ENCODE results near the gene CD27. TPM values are rescaled to one million over a fixed set of nuclear protein-coding genes. Genes with fewer than 3 reads are reported as not detected.
A peak's percentile ranks its signal among the peaks of the same experiment; 100 is the strongest.

CD27 gene
- total RNA-seq, 1 donor from 2014 or later, result not detected

DNA sequence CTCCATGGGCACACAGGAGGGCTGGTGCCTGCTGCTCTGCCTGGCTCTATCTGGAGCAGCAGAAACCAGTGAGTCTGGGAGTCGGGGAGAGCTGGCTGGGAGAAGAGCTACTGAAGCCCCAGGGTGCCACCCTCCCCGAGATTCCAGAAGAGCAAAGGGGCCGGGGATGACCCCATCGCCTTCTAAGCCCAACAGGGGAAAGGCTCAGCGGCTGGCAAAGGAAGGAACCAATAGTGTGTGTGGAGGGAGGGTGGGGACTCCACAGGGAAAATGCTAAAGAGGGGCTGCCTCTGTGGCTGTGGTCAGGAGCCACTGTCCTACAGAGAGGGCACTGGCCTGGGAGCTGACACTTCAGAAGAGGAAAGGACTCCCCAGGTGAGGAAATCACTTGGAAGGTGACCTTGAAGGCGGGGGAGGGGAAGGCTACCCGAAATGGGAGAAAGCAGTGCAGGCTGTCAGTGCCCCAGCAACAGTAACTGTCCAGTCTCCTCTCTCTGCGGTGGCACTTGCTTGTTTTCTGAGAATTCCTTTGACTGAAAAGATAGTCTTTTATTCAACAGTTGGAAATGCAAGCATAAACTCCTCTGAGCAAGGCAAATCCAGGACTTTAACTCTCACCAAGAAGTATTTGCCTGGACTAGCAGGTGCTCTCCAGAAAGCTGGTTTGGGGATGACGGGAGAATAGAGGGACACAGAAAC lies 7.6 kb downstream of the CD27 start:
- no peaks in the 10 kb centered on the region for H3K9me3 Mint-ChIP-seq (ENCODE audit: low read depth)
- H3K36me3 Mint-ChIP-seq (ENCODE audit: low read depth), result peaks cover 9% of the 10 kb centered on the region
- H3K4me1 Mint-ChIP-seq (ENCODE audit: low read depth), result peaks cover 29% of the 10 kb centered on the region
- TF ChIP-seq, protein P1, sequence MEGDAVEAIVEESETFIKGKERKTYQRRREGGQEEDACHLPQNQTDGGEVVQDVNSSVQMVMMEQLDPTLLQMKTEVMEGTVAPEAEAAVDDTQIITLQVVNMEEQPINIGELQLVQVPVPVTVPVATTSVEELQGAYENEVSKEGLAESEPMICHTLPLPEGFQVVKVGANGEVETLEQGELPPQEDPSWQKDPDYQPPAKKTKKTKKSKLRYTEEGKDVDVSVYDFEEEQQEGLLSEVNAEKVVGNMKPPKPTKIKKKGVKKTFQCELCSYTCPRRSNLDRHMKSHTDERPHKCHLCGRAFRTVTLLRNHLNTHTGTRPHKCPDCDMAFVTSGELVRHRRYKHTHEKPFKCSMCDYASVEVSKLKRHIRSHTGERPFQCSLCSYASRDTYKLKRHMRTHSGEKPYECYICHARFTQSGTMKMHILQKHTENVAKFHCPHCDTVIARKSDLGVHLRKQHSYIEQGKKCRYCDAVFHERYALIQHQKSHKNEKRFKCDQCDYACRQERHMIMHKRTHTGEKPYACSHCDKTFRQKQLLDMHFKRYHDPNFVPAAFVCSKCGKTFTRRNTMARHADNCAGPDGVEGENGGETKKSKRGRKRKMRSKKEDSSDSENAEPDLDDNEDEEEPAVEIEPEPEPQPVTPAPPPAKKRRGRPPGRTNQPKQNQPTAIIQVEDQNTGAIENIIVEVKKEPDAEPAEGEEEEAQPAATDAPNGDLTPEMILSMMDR (IDR thresholded peaks at IDR 0.05), result no peak
- no peak for DNase-seq (ENCODE audit: low spot score)
- H3K27ac Mint-ChIP-seq (ENCODE audit: unreplicated experiment), result peak overlapping the region; percentile 94
- H3K4me3 Mint-ChIP-seq (ENCODE audit: unreplicated experiment), result peak overlapping the region; percentile 78
- no peaks in the 10 kb centered on the region for H3K27me3 Mint-ChIP-seq (ENCODE audit: low read depth)

DNA sequence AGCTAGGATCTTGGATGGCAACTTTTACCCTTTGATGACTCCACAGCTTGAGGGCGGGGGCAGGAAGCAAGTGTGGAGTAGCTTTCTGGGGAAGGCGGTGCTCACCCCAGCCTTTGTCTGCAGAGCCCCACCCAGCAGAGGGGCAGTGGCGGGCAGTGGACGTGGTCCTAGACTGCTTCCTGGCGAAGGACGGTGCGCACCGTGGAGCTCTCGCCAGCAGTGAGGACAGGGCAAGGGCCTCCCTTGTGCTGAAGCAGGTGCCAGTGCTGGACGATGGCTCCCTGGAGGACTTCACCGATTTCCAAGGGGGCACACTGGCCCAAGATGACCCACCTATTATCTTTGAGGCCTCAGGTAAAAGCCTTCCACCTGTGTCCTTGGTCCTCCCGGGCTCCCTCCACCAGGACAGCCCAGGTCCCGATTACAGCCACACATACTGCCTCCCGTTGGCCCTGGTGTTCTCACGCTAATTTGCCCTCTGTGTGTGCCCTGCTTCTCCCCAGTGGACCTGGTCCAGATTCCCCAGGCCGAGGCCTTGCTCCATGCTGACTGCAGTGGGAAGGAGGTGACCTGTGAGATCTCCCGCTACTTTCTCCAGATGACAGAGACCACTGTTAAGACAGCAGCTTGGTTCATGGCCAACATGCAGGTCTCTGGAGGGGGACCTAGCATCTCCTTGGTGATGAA lies 8.3 kb downstream of the CD27 start:
- H3K27me3 Mint-ChIP-seq (ENCODE audit: low read depth), result no peaks in the 10 kb centered on the region
- peaks cover 7% of the 10 kb centered on the region for H3K36me3 Mint-ChIP-seq (ENCODE audit: low read depth)
- DNase-seq (ENCODE audit: low spot score), result no peak
- H3K27ac Mint-ChIP-seq (ENCODE audit: unreplicated experiment), result no peak overlapping the region
- H3K4me3 Mint-ChIP-seq (ENCODE audit: unreplicated experiment), result no peak overlapping the region
- TF ChIP-seq, protein P1 (IDR thresholded peaks at IDR 0.05), result no peak
- H3K9me3 Mint-ChIP-seq (ENCODE audit: low read depth), result no peaks in the 10 kb centered on the region
- H3K4me1 Mint-ChIP-seq (ENCODE audit: low read depth), result peaks cover 29% of the 10 kb centered on the region

DNA sequence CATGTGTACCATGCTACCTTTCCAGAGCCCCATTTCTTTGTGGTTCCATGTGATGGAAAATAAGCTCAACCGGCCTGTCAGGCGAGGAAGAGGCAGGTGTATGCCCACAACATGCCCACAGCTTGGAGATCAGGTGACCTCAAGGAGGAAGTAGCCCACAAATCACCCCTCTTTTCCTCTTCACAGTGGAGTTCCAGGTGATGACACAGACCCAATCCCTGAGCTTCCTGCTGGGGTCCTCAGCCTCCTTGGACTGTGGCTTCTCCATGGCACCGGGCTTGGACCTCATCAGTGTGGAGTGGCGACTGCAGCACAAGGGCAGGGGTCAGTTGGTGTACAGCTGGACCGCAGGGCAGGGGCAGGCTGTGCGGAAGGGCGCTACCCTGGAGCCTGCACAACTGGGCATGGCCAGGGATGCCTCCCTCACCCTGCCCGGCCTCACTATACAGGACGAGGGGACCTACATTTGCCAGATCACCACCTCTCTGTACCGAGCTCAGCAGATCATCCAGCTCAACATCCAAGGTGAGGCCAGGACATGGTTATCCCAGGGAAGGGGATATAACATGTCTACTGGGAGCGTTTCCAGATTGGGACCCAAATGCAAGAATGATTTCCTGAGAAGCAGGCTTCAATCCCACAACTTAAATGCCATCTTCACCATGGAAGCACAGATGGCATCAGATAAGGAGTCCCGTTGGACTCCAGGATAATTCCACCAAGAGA lies 12.6 kb downstream of the CD27 start:
- Mint-ChIP-seq H3K27me3 (ENCODE audit: low read depth) (no peaks in the 10 kb centered on the region), H3K9me3 (ENCODE audit: low read depth) (no peaks in the 10 kb centered on the region), H3K36me3 (ENCODE audit: low read depth) (peaks cover 27% of the 10 kb centered on the region), H3K4me3 (ENCODE audit: unreplicated experiment) (no peak overlapping the region), H3K27ac (ENCODE audit: unreplicated experiment) (no peak overlapping the region), H3K4me1 (ENCODE audit: low read depth) (peaks cover 5% of the 10 kb centered on the region)
- no peak for DNase-seq (ENCODE audit: low spot score)
- TF ChIP-seq, protein P1 (IDR thresholded peaks at IDR 0.05), result no peak

DNA sequence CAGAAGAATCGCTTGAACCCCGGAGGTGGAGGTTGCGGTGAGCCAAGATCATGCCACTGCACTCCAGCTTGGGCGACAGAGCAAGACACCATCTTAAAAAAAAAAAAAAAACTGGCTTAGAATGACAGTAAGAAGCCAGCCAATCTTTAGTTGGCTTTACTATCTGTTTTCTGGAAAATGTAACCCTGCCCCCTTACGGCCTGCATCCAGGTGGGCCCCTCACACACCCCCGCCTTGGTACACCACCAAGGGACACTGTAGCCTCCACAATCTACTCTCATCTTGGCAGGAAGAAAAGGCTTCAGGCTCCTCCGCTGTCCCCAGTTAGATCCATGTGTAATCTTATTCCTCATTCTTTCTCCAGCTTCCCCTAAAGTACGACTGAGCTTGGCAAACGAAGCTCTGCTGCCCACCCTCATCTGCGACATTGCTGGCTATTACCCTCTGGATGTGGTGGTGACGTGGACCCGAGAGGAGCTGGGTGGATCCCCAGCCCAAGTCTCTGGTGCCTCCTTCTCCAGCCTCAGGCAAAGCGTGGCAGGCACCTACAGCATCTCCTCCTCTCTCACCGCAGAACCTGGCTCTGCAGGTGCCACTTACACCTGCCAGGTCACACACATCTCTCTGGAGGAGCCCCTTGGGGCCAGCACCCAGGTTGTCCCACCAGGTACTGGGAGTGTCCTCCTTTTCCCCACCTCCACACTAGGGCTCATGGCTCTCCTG lies 13.7 kb downstream of the CD27 start:
- H3K27ac Mint-ChIP-seq (ENCODE audit: unreplicated experiment), result no peak overlapping the region
- no peaks in the 10 kb centered on the region for H3K27me3 Mint-ChIP-seq (ENCODE audit: low read depth)
- H3K4me3 Mint-ChIP-seq (ENCODE audit: unreplicated experiment), result no peak overlapping the region
- no peak for DNase-seq (ENCODE audit: low spot score)
- H3K9me3 Mint-ChIP-seq (ENCODE audit: low read depth), result no peaks in the 10 kb centered on the region
- no peaks in the 10 kb centered on the region for H3K4me1 Mint-ChIP-seq (ENCODE audit: low read depth)
- TF ChIP-seq, protein P1 (IDR thresholded peaks at IDR 0.05), result no peak
- peaks cover 29% of the 10 kb centered on the region for H3K36me3 Mint-ChIP-seq (ENCODE audit: low read depth)

DNA sequence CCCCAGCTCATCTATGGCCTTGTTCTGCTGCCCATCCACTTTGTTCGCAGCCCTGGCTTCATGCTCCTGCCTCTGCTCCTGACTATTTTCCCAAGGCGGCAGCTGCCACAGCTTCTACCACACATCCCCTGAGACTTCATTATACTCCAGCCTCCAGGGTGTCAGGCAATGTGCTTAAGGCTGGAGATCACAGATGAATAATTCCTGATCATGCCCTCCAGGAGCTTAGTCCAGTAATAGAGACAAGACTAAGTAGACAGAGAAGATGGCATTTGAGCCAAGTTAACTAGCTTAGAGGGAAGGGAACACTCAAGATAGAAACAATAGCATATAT lies 14.2 kb downstream of the CD27 start:
- Mint-ChIP-seq H3K9me3 (ENCODE audit: low read depth) (no peaks in the 10 kb centered on the region), H3K27me3 (ENCODE audit: low read depth) (no peaks in the 10 kb centered on the region), H3K4me3 (ENCODE audit: unreplicated experiment) (no peak overlapping the region), H3K36me3 (ENCODE audit: low read depth) (peaks cover 29% of the 10 kb centered on the region), H3K27ac (ENCODE audit: unreplicated experiment) (no peak overlapping the region), H3K4me1 (ENCODE audit: low read depth) (no peaks in the 10 kb centered on the region)
- DNase-seq (ENCODE audit: low spot score), result no peak
- TF ChIP-seq, protein P1 (IDR thresholded peaks at IDR 0.05), result no peak
